Stomach smooth muscle (tissue), 2 donors: ENCODE results near the gene ZNF836.

Source experiments
- H3K27ac ChIP-seq: one replicate; pipeline ENCODE4 v1.7.0; 2013; ENCODE audit warnings: mild to moderate bottlenecking, low read length, inconsistent platforms
- H3K27me3 ChIP-seq, 2 donors: one replicate each; pipeline ENCODE4 v1.7.0; 2013; ENCODE audit warnings: low read length in 2 of 2; ENCODE audit not compliant: insufficient read depth in 2 of 2, control insufficient read depth in 1 of 2
- H3K36me3 ChIP-seq, 2 donors: one replicate each; pipeline ENCODE4 v1.7.0; 2013; ENCODE audit warnings: low read length in 2 of 2; ENCODE audit not compliant: control insufficient read depth in 2 of 2, insufficient read depth in 2 of 2
- H3K4me1 ChIP-seq: one replicate; pipeline ENCODE4 v1.7.0; 2013; ENCODE audit warnings: low read length; ENCODE audit not compliant: control insufficient read depth, insufficient read depth
- H3K4me3 ChIP-seq, 2 donors: one replicate each; pipeline ENCODE4 v1.7.0; 2013; ENCODE audit warnings: low read length in 2 of 2
- H3K9ac ChIP-seq, 2 donors: one replicate each; pipeline ENCODE4 v1.7.0; 2013; ENCODE audit warnings: low read length in 2 of 2, mild to moderate bottlenecking in 1 of 2
- H3K9me3 ChIP-seq, 2 donors: one replicate each; pipeline ENCODE4 v1.7.0; 2013; ENCODE audit warnings: low read length in 2 of 2; ENCODE audit not compliant: control insufficient read depth in 2 of 2
- donor health status: healthy.
- donor health status: Pancreatic carcinoma.

ZNF836 gene

GRCh38 chr19:52188822-52189734 is 17.7 kb upstream of the ZNF836 start:
- peaks cover 3% of the 10 kb centered on the region in 2 donors for H3K36me3 ChIP-seq
- H3K27ac ChIP-seq = peak overlapping the region; percentile 97
- H3K9ac ChIP-seq = peak overlapping the region; percentile 67 to 87
- peaks cover 36% of the 10 kb centered on the region for H3K4me1 ChIP-seq
- H3K9me3 ChIP-seq = no peaks in the 10 kb centered on the region
- peak overlapping the region; percentile 74 to 94 for H3K4me3 ChIP-seq
- no peaks in the 10 kb centered on the region for H3K27me3 ChIP-seq

GRCh38 chr19:52187407-52187806 is 16.0 kb upstream of the ZNF836 start:
- Histone ChIP-seq H3K27me3 (no peaks in the 10 kb centered on the region), H3K4me1 (peaks cover 25% of the 10 kb centered on the region), H3K36me3 (no peaks in the 10 kb centered on the region), H3K27ac (no peak overlapping the region), H3K4me3 (no peak overlapping the region), H3K9me3 (no peaks in the 10 kb centered on the region), H3K9ac (no peak overlapping the region)

- H3K27ac ChIP-seq = no peak overlapping the region
- H3K4me1 ChIP-seq = peaks cover 3% of the 10 kb centered on the region
- H3K9ac ChIP-seq = no peak overlapping the region
- H3K36me3 ChIP-seq = no peaks in the 10 kb centered on the region
- H3K27me3 ChIP-seq = no peaks in the 10 kb centered on the region
- H3K4me3 ChIP-seq = no peak overlapping the region
- no peaks in the 10 kb centered on the region for H3K9me3 ChIP-seq
Observed at GRCh38 chr19:52176574-52176973, 5.2 kb upstream of the ZNF836 start.

GRCh38 chr19:52172347-52172746 is 926 bp upstream of the ZNF836 start:
- peaks cover 7 to 8% of the 10 kb centered on the region in 2 donors for H3K36me3 ChIP-seq
- H3K4me1 ChIP-seq = peaks cover 10% of the 10 kb centered on the region
- peak overlapping the region; percentile 80 for H3K27ac ChIP-seq
- no peaks in the 10 kb centered on the region for H3K27me3 ChIP-seq
- peak overlapping the region in 1 of 2 donors; percentile 99 for H3K4me3 ChIP-seq
- no peaks in the 10 kb centered on the region for H3K9me3 ChIP-seq
- H3K9ac ChIP-seq = no peak overlapping the region

GRCh38 chr19:52170863-52171320 is 529 bp downstream of the ZNF836 start:
- Histone ChIP-seq H3K4me3 (peak overlapping the region; percentile 99 to 100), H3K36me3 (peaks cover 7 to 12% of the 10 kb centered on the region in 2 donors), H3K9ac (peak overlapping the region; percentile 90 to 97), H3K27me3 (no peaks in the 10 kb centered on the region), H3K27ac (peak overlapping the region; percentile 80), H3K4me1 (peaks cover 10% of the 10 kb centered on the region), H3K9me3 (no peaks in the 10 kb centered on the region)

- Histone ChIP-seq H3K36me3 (peaks cover 10 to 14% of the 10 kb centered on the region in 2 donors), H3K9me3 (no peaks in the 10 kb centered on the region), H3K4me3 (peak overlapping the region; percentile 99 to 100), H3K9ac (peak overlapping the region; percentile 90 to 97), H3K4me1 (peaks cover 10% of the 10 kb centered on the region), H3K27me3 (no peaks in the 10 kb centered on the region), H3K27ac (peak overlapping the region; percentile 80)
Observed at GRCh38 chr19:52170304-52170703, 1.1 kb downstream of the ZNF836 start.

- Histone ChIP-seq H3K27ac (no peak overlapping the region), H3K36me3 (peaks cover 18 to 20% of the 10 kb centered on the region in 2 donors), H3K9ac (no peak overlapping the region), H3K27me3 (no peaks in the 10 kb centered on the region), H3K9me3 (peaks cover 8 to 13% of the 10 kb centered on the region in 2 donors), H3K4me3 (no peak overlapping the region), H3K4me1 (no peaks in the 10 kb centered on the region)
Observed at GRCh38 chr19:52155596-52156359, 15.6 kb downstream of the ZNF836 start.

GRCh38 chr19:52148256-52148655 is 23.2 kb downstream of the ZNF836 start:
- Histone ChIP-seq H3K36me3 (no peaks in the 10 kb centered on the region), H3K27ac (no peak overlapping the region), H3K9ac (no peak overlapping the region), H3K4me3 (no peak overlapping the region), H3K27me3 (no peaks in the 10 kb centered on the region), H3K9me3 (no peaks in the 10 kb centered on the region), H3K4me1 (no peaks in the 10 kb centered on the region)

GRCh38 chr19:52142001-52142595 is 29.3 kb downstream of the ZNF836 start:
- Histone ChIP-seq H3K36me3 (no peaks in the 10 kb centered on the region), H3K4me1 (peaks cover 16% of the 10 kb centered on the region), H3K27ac (no peak overlapping the region), H3K4me3 (no peak overlapping the region), H3K27me3 (no peaks in the 10 kb centered on the region), H3K9me3 (peaks cover 0 to 3% of the 10 kb centered on the region in 2 donors), H3K9ac (no peak overlapping the region)

GRCh38 chr19:52141203-52141602 is 30.2 kb downstream of the ZNF836 start:
- Histone ChIP-seq H3K27me3 (no peaks in the 10 kb centered on the region), H3K36me3 (no peaks in the 10 kb centered on the region), H3K9me3 (peaks cover 0 to 3% of the 10 kb centered on the region in 2 donors), H3K4me1 (peaks cover 16% of the 10 kb centered on the region), H3K9ac (no peak overlapping the region), H3K4me3 (no peak overlapping the region), H3K27ac (peak overlapping the region; percentile 79)
